G401.6 (cell line): ENCODE data around the gene TMCC3.

Experiments used
- FAIRE-seq: peaks from 2 replicates; lab custom pipeline; 2012; peaks lifted over from hg19 to GRCh38; lab: Jason Lieb, UNC

Gene TMCC3

DNA sequence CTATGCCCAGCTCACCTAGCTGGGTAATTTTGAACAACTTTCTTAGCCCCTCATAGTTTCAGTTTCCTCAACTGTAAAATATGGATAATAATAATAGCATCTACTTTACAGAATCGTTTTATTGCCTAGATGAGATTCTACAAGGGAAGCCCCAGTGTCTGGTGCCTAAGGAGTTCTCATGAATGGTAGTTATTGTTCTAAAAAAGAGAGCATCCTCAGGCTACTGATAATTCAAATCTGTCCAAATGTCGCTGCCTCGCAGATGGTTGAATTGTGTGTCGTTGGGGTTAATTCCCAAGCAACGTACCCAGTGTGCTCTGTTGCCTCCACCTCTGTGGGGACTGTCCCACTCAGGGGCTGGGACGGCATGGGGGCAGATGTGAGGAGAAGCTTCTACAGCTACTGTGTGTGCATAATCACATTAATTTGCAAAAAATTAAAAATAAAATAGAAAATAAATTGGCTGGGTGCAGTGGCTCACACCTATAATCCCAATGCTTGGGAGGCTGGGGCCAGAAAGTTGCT, 119.1 kb downstream of the TMCC3 start:
- no peak for FAIRE-seq

DNA sequence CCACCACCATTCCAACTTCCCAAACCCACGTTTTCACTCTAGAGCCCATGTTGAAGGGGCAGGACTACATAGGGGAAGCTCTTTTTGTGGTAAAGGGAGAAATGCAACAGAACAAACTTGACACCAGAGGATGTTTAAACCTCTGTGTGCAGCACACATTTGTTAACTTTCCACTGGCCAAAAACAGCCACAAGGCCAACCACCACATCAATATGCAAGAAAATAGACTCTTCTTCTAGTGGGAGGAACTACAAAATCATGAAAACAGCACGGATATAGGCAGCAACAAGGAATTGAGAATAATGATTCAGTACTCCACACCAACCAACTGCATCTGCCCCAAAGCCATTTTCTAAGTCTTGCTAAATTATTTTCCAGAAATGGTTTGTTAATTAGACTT, 124.4 kb downstream of the TMCC3 start:
- no peak for FAIRE-seq
